Measurements from ENCODE around the gene OOSP4B. TPM values are rescaled to one million over a fixed set of nuclear protein-coding genes. Genes with fewer than 3 reads are reported as not detected.
"Not testable (repeated sequence)": the region's sequence is repeated elsewhere in the genome, so short reads cannot be mapped to it uniquely, and the experiment has no call there.

Gene OOSP4B
- total RNA-seq, 2 experiments from 2014 or later: not detected

DNA sequence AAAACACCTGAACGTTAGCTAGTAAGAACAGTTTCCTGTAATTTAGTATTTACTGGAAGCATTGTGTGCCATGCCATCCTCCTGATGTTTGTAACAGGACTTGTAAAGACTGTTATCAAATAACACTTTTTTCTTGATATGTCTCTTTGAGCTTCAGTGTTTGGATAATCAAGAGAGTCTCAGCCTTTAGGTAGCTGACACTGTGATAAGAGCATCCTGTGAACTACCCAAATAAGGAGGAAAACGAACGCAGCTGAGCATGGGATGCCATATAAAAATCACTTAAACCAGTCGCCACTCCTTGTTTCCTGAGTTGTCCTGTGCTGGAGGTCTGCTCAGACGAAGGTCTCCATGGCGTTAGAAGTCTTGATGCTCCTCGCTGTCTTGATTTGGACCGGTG is 23.1 kb downstream of the OOSP4B start, which contains the start of gene OOSP2:
Gene OOSP2 (plus strand): TSS at position 301 of the 400 bp plus-strand sequence. CDS start 51 bp downstream, at position 352.
- Mint-ChIP-seq H3K27ac (no peak within 1 kb of the TSS), H3K27me3 (no peaks in the 10 kb centered on the region), H3K9me3 (no peaks in the 10 kb centered on the region), H3K4me3 (no peak within 1 kb of the TSS), H3K36me3 (ENCODE audit: low read depth) (no peaks in the 10 kb centered on the region), H3K4me1 (ENCODE audit: low read depth) (no peaks in the 10 kb centered on the region)
- Histone ChIP-seq H3K9me3 (ENCODE audit: control insufficient read depth in 1 of 2, insufficient read depth in 1 of 2, low read length in 2 of 2) (no peaks in the 10 kb centered on the region), H3K4me3 (ENCODE audit: low read length) (no peak within 1 kb of the TSS), H3K27ac (ENCODE audit: low read depth in 1 of 2, low read length in 2 of 2) (no peak within 1 kb of the TSS), H3K4me1 (ENCODE audit: insufficient read depth, low read length) (no peaks in the 10 kb centered on the region), H3K27me3 (ENCODE audit: control insufficient read depth in 1 of 2, insufficient read depth in 2 of 2, low read length in 2 of 2) (peaks cover 0 to under 1% of the 10 kb centered on the region in 2 experiments), H3K36me3 (ENCODE audit: insufficient read depth, low read length) (no peaks in the 10 kb centered on the region)
- DNase-seq (no peak), ATAC-seq (ENCODE audit: poor library complexity) (no peak)
- CTCF ChIA-PET: interaction anchor here (1.7 kb wide), 1 partner anchor 10 kb away, joined by 3 read pairs; no protein-coding TSS in a partner anchor
- POLR2A ChIA-PET: no interaction called here
- intact Hi-C loops (cut with DNase I, micrococcal nuclease): no loop called here
- TF ChIP-seq, protein P1, sequence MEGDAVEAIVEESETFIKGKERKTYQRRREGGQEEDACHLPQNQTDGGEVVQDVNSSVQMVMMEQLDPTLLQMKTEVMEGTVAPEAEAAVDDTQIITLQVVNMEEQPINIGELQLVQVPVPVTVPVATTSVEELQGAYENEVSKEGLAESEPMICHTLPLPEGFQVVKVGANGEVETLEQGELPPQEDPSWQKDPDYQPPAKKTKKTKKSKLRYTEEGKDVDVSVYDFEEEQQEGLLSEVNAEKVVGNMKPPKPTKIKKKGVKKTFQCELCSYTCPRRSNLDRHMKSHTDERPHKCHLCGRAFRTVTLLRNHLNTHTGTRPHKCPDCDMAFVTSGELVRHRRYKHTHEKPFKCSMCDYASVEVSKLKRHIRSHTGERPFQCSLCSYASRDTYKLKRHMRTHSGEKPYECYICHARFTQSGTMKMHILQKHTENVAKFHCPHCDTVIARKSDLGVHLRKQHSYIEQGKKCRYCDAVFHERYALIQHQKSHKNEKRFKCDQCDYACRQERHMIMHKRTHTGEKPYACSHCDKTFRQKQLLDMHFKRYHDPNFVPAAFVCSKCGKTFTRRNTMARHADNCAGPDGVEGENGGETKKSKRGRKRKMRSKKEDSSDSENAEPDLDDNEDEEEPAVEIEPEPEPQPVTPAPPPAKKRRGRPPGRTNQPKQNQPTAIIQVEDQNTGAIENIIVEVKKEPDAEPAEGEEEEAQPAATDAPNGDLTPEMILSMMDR (IDR thresholded peaks at IDR 0.05): no peak

DNA sequence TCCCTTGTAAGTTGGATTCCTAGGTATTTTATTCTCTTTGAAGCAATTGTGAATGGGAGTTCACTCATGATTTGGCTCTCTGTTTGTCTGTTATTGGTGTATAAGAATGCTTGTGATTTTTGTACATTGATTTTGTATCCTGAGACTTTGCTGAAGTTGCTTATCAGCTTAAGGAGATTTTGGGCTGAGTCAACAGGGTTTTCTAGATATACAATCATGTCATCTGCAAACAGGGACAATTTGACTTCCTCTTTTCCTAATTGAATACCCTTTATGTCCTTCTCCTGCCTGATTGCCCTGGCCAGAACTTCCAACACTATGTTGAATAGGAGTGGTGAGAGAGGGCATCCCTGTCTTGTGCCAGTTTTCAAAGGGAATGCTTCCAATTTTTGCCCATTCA is 33.4 kb downstream of the OOSP4B start:
- POLR2A ChIA-PET; H3K4me3 ChIP-seq (ENCODE audit: low read length); H3K27ac Mint-ChIP-seq; H3K36me3 ChIP-seq (ENCODE audit: insufficient read depth, low read length); H3K36me3 Mint-ChIP-seq (ENCODE audit: low read depth); H3K27ac ChIP-seq (ENCODE audit: low read depth in 1 of 2, low read length in 2 of 2); H3K4me3 Mint-ChIP-seq; ATAC-seq (ENCODE audit: poor library complexity); H3K27me3 ChIP-seq (ENCODE audit: control insufficient read depth in 1 of 2, insufficient read depth in 2 of 2, low read length in 2 of 2); H3K9me3 Mint-ChIP-seq; CTCF ChIA-PET; H3K27me3 Mint-ChIP-seq; intact Hi-C loops (cut with DNase I, micrococcal nuclease); DNase-seq; H3K4me1 Mint-ChIP-seq (ENCODE audit: low read depth); H3K9me3 ChIP-seq (ENCODE audit: control insufficient read depth in 1 of 2, insufficient read depth in 1 of 2, low read length in 2 of 2); H3K4me1 ChIP-seq (ENCODE audit: insufficient read depth, low read length): not testable (repeated sequence)

DNA sequence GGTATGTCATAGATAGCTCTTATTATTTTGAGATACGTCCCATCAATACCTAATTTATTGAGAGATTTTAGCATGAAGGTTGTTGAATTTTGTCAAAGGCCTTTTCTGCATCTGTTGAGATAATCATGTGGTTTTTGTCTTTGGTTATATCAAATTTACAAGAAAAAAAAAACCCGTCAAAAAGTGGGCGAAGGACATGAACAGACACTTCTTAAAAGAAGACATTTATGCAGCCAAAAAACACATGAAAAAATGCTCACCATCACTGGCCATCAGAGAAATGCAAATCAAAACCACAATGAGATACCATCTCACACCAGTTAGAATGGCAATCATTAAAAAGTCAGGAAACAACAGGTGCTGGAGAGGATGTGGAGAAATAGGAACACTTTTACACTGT is 33.9 kb downstream of the OOSP4B start:
- H3K27ac Mint-ChIP-seq; POLR2A ChIA-PET; intact Hi-C loops (cut with DNase I, micrococcal nuclease); H3K9me3 Mint-ChIP-seq; H3K4me3 ChIP-seq (ENCODE audit: low read length); H3K27me3 Mint-ChIP-seq; CTCF ChIA-PET; H3K9me3 ChIP-seq (ENCODE audit: control insufficient read depth in 1 of 2, insufficient read depth in 1 of 2, low read length in 2 of 2); ATAC-seq (ENCODE audit: poor library complexity); H3K36me3 Mint-ChIP-seq (ENCODE audit: low read depth); H3K4me3 Mint-ChIP-seq; DNase-seq; H3K4me1 ChIP-seq (ENCODE audit: insufficient read depth, low read length); H3K27ac ChIP-seq (ENCODE audit: low read depth in 1 of 2, low read length in 2 of 2); H3K4me1 Mint-ChIP-seq (ENCODE audit: low read depth); H3K27me3 ChIP-seq (ENCODE audit: control insufficient read depth in 1 of 2, insufficient read depth in 2 of 2, low read length in 2 of 2); H3K36me3 ChIP-seq (ENCODE audit: insufficient read depth, low read length): not testable (repeated sequence)

DNA sequence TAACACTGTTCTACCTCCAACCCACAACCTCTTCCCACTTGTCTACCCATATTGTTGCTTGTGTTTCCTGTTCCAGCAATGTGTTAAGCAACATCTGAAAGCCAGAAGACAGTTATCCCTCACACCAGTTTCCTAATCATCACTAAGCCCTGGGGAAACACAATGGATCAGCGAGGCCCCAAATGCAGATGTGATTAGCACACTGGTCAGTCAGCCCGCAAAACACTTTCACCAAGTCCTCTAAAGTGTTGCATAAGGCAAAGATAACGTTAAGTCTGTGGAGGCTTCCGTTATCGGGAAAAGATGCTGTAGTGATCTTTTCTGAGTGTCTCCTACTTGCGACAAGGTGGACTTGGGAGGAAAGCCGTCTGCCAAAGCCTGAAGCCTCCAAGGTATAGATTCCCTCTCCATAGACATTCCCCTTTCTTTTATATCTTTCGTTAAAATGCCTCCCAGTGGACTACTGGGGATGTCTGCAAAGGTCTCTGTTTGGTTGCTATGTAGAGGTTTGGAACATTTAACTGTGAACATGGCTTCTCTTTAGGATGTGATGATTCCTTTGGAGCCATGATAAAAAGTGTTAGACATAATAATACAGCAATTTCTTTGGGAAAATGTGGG is 39.5 kb downstream of the OOSP4B start, which contains the start of gene MS4A3:
Gene MS4A3 (plus strand): TSS at position 317 of the 621 bp plus-strand sequence. CDS start 4,496 bp downstream, outside the sequence.
- H3K4me1 ChIP-seq (ENCODE audit: insufficient read depth, low read length): no peaks in the 10 kb centered on the region
- Mint-ChIP-seq H3K27me3 (no peaks in the 10 kb centered on the region), H3K36me3 (ENCODE audit: low read depth) (no peaks in the 10 kb centered on the region), H3K27ac (no peak within 1 kb of the TSS), H3K4me1 (ENCODE audit: low read depth) (no peaks in the 10 kb centered on the region), H3K4me3 (no peak within 1 kb of the TSS), H3K9me3 (no peaks in the 10 kb centered on the region)
- ATAC-seq (ENCODE audit: poor library complexity): no peak
- no peak for DNase-seq
- TF ChIP-seq, protein P1 (IDR thresholded peaks at IDR 0.05): no peak
- intact Hi-C loops (cut with DNase I, micrococcal nuclease): no loop called here
- POLR2A ChIA-PET: no interaction called here
- no peak within 1 kb of the TSS for H3K4me3 ChIP-seq (ENCODE audit: low read length)
- H3K27ac ChIP-seq (ENCODE audit: low read depth in 1 of 2, low read length in 2 of 2): no peak within 1 kb of the TSS
- CTCF ChIA-PET: no interaction called here
- H3K9me3 ChIP-seq (ENCODE audit: control insufficient read depth in 1 of 2, insufficient read depth in 1 of 2, low read length in 2 of 2): no peaks in the 10 kb centered on the region
- H3K36me3 ChIP-seq (ENCODE audit: insufficient read depth, low read length): no peaks in the 10 kb centered on the region
- H3K27me3 ChIP-seq (ENCODE audit: control insufficient read depth in 1 of 2, insufficient read depth in 2 of 2, low read length in 2 of 2): no peaks in the 10 kb centered on the region
